A673 (cell line): ENCODE measurements around the gene CBX1. TPM values are rescaled to one million over a fixed set of nuclear protein-coding genes. Genes with fewer than 3 reads are reported as not detected.
A peak's percentile ranks its signal among the peaks of the same experiment; 100 is the strongest.

Experiments
- BruUV-seq: library from RNA; stranded (reverse); fragments of 400-500 nt; replicated peaks from 2 replicates; lab custom pipeline; 2021; lab: Mats Ljungman, UMichigan
- CTCF ChIA-PET: fragments of 300-600 bp; sonication (Branson Sonifier 250); formaldehyde crosslinking; loops from one replicate; lab custom pipeline; 2022; ENCODE audit warnings: antibody characterized with exemption; lab: Charles Lee
- POLR2A ChIA-PET: fragments of 300-600 bp; sonication (Branson Sonifier 250); formaldehyde crosslinking; loops from one replicate; lab custom pipeline; 2022; ENCODE audit warnings: antibody characterized with exemption; ENCODE audit not compliant: low non-redundant PET; lab: Charles Lee
- DNase-seq: peaks from one replicate; pipeline ENCODE4 v3.0.0-alpha.2; 2015; ENCODE audit warnings: low spot score
- H3K27ac ChIP-seq: fragments of 200-600 bp; sonication (generic); 2 replicates; pipeline ENCODE4 v1.5.1; 2016; ENCODE audit warnings: mixed run types, low read depth, mild to moderate bottlenecking, mixed read lengths, antibody characterized with exemption, low read length; ENCODE audit not compliant: poor library complexity, severe bottlenecking
- H3K27me3 ChIP-seq: fragments of 200-600 bp; sonication (generic); replicated peaks from 2 replicates; pipeline ENCODE4 v1.6.1; 2017; ENCODE audit warnings: mixed run types, low read depth, mild to moderate bottlenecking, mixed read lengths, antibody characterized with exemption, low read length; ENCODE audit not compliant: insufficient read depth, poor library complexity
- H3K36me3 ChIP-seq: fragments of 200-600 bp; sonication (generic); 2 replicates; pipeline ENCODE4 v1.6.1; 2016; ENCODE audit warnings: mixed run types, mild to moderate bottlenecking, mixed read lengths, antibody characterized with exemption, low read length; ENCODE audit not compliant: insufficient read depth, poor library complexity, severe bottlenecking
- H3K4me1 ChIP-seq: fragments of 200-600 bp; sonication (generic); 2 replicates; pipeline ENCODE4 v1.6.1; 2017; ENCODE audit warnings: mixed run types, mild to moderate bottlenecking, mixed read lengths, antibody characterized with exemption, low read length; ENCODE audit not compliant: insufficient read depth, poor library complexity, severe bottlenecking
- H3K4me3 ChIP-seq: fragments of 200-600 bp; sonication (generic); 2 replicates; pipeline ENCODE4 v1.5.1; 2016; ENCODE audit warnings: low read depth, mixed run types, mild to moderate bottlenecking, mixed read lengths, low read length; ENCODE audit not compliant: poor library complexity, severe bottlenecking
- H3K9me3 ChIP-seq: fragments of 200-600 bp; sonication (generic); 2 replicates; pipeline ENCODE4 v1.6.1; 2016; ENCODE audit warnings: mixed run types, low read depth, mild to moderate bottlenecking, mixed read lengths, antibody characterized with exemption, low read length; ENCODE audit not compliant: poor library complexity, severe bottlenecking
- CTCF ChIP-seq: fragments of 300-800, 200-600 bp; sonication (generic); conservative IDR thresholded peaks from 2 replicates; pipeline ENCODE4 v1.5.1; 2017; ENCODE audit warnings: low read depth, mild to moderate bottlenecking, antibody characterized with exemption, low read length, moderate library complexity, mixed read lengths
- EZH2 ChIP-seq: fragments of 200-600 bp; sonication (generic); IDR thresholded peaks from 2 replicates; pipeline ENCODE4 v1.6.1; 2017; ENCODE audit warnings: borderline replicate concordance, low read depth, mild to moderate bottlenecking, mixed read lengths, antibody characterized with exemption, low read length; ENCODE audit not compliant: poor library complexity, severe bottlenecking
- intact Hi-C: fragments of 100-400 bp; cut with micrococcal nuclease; formaldehyde crosslinking; loops from one replicate; pipeline ENCODE4 v1.10.0; 2022; ENCODE audit not compliant: unreplicated experiment
- total RNA-seq: library from RNA; stranded (reverse); gene quantifications from 2 replicates; pipeline ENCODE4 v1.2.3, GENCODE V29; 2021

The CBX1 gene
- total RNA-seq, 1 experiment from 2014 or later = 121 TPM

GRCh38 chr17:48051706-48052486 is 49.4 kb downstream of the CBX1 start:
- peaks cover 34% of the 10 kb centered on the region for H3K36me3 ChIP-seq
- TF ChIP-seq CTCF = no peak
- no peak for TF ChIP-seq EZH2
- no peaks in the 10 kb centered on the region for H3K27me3 ChIP-seq
- intact Hi-C loops = no loop called here
- peaks cover 74% of the 10 kb centered on the region for H3K4me1 ChIP-seq
- peak; percentile 39 for DNase-seq
- H3K4me3 ChIP-seq = no peak overlapping the region
- ChIA-PET POLR2A (no interaction called here), CTCF (no interaction called here)
- no peaks in the 10 kb centered on the region for H3K9me3 ChIP-seq
- peak overlapping the region; percentile 93 for H3K27ac ChIP-seq
- BruUV-seq = no TSS peak

- Histone ChIP-seq H3K36me3 (peaks cover 27% of the 10 kb centered on the region), H3K4me3 (no peak overlapping the region), H3K4me1 (peaks cover 75% of the 10 kb centered on the region), H3K27ac (peak overlapping the region; percentile 93), H3K27me3 (no peaks in the 10 kb centered on the region), H3K9me3 (no peaks in the 10 kb centered on the region)
- CTCF ChIA-PET = no interaction called here
- intact Hi-C loops = no loop called here
- no peak for DNase-seq
- no TSS peak for BruUV-seq
- POLR2A ChIA-PET = no interaction called here
- TF ChIP-seq EZH2 (no peak), CTCF (no peak)
Observed at GRCh38 chr17:48051283-48051682, 50.0 kb downstream of the CBX1 start.

GRCh38 chr17:48048384-48049126 is 52.7 kb downstream of the CBX1 start:
- TF ChIP-seq CTCF (no peak), EZH2 (no peak)

More at GRCh38 chr17:48048384-48049126, 52.7 kb downstream of the CBX1 start:
- Histone ChIP-seq H3K4me3 (peak overlapping the region; percentile 92), H3K36me3 (peaks cover 23% of the 10 kb centered on the region), H3K27ac (peak overlapping the region; percentile 93), H3K4me1 (peaks cover 50% of the 10 kb centered on the region), H3K9me3 (no peaks in the 10 kb centered on the region), H3K27me3 (no peaks in the 10 kb centered on the region)
- ChIA-PET CTCF (interaction anchor here (0.6 kb wide), 1 partner anchor 100 kb away, joined by 3 read pairs; no protein-coding TSS in a partner anchor), POLR2A (interaction anchor here (0.6 to 1.1 kb wide), 3 partner anchors 10 to 680 kb away, joined by 3 to 7 read pairs (median 4); partner anchors contain the start of gene HOXB13)
- peak; percentile 59 for DNase-seq
- BruUV-seq = no TSS peak
- intact Hi-C loops = loop anchor here (1.0 kb wide), 1 partner anchor 23 kb away; no protein-coding TSS in a partner anchor
